ENCODE measurements around the gene LETMD1. TPM values are rescaled to one million over a fixed set of nuclear protein-coding genes. Genes with fewer than 3 reads are reported as not detected.
A peak's percentile ranks its signal among the peaks of the same experiment; 100 is the strongest.
"Not testable (repeated sequence)": the region's sequence is repeated elsewhere in the genome, so short reads cannot be mapped to it uniquely, and the experiment has no call there.

The LETMD1 gene
- total RNA-seq, 4 donors from 2014 or later, result 62.9 to 106 (median 86.7) TPM

DNA sequence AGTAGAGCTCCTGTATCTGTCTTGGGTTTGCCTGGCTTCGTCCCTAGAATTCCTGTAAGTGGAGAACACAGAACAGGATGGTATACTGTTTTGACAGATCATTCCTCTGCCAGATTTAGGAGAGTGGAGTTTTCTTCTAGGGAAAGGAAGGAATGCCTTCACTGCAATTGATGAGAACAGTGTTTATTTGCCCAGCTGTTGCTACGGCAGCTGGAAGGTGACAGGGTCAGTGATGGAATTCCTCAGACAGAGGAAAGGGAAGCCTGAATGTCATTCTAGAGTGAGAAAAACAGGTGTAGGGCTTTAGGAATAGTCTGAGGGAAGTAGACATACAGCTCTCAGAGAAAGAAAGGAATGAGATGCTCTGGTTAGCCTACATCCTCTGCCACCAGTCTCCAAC, 23.5 kb downstream of the LETMD1 start:
- intact Hi-C loops (cut with DNase I), result no loop called here
- Histone ChIP-seq H3K9me3 (no peaks in the 10 kb centered on the region), H3K36me3 (peaks cover 30 to 50% of the 10 kb centered on the region in 2 donors), H3K4me1 (no peaks in the 10 kb centered on the region), H3K27me3 (no peaks in the 10 kb centered on the region), H3K27ac (no peak overlapping the region), H3K4me3 (replicated peaks in 1 of 3) (no peak overlapping the region)
- TF ChIP-seq POLR2A (IDR thresholded peaks at IDR 0.05), result no peak
- TF ChIP-seq, protein P1, sequence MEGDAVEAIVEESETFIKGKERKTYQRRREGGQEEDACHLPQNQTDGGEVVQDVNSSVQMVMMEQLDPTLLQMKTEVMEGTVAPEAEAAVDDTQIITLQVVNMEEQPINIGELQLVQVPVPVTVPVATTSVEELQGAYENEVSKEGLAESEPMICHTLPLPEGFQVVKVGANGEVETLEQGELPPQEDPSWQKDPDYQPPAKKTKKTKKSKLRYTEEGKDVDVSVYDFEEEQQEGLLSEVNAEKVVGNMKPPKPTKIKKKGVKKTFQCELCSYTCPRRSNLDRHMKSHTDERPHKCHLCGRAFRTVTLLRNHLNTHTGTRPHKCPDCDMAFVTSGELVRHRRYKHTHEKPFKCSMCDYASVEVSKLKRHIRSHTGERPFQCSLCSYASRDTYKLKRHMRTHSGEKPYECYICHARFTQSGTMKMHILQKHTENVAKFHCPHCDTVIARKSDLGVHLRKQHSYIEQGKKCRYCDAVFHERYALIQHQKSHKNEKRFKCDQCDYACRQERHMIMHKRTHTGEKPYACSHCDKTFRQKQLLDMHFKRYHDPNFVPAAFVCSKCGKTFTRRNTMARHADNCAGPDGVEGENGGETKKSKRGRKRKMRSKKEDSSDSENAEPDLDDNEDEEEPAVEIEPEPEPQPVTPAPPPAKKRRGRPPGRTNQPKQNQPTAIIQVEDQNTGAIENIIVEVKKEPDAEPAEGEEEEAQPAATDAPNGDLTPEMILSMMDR (IDR thresholded peaks at IDR 0.05), result no peak
- DNase-seq, result no peak
- WGBS, 2 donors, result 85 to 90% methylated on average over 2 of the region's 2 CpGs

DNA sequence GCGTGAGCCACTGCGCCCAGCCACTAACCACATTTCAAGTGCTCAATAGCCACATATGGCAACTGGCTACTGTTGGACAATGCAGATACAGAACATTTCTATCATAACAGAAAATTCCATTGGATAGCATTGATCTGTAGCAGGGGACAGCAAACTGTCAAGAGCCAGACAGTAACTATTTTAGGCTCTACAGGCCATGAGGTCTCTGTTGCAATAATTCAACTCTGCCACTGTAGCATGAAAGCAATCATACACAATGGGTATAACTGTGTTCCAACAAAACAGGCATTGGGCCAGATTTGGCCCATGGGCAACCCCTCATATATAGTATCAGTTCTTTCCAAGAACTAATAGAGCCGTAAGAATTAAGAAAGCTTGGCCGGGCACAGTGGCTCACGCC, 27.3 kb downstream of the LETMD1 start:
- H3K36me3 ChIP-seq, result peaks cover 20 to 25% of the 10 kb centered on the region in 2 donors
- TF ChIP-seq POLR2A (IDR thresholded peaks at IDR 0.05), result no peak
- TF ChIP-seq, protein P1 (IDR thresholded peaks at IDR 0.05), result no peak
- DNase-seq, result no peak
- H3K27me3 ChIP-seq, result no peaks in the 10 kb centered on the region
- no peak overlapping the region for H3K27ac ChIP-seq
- H3K9me3 ChIP-seq, result no peaks in the 10 kb centered on the region
- WGBS, 2 donors, result 93 to 99% methylated on average over 5 of the region's 5 CpGs
- no peak overlapping the region for H3K4me3 ChIP-seq (replicated peaks in 1 of 3)
- H3K4me1 ChIP-seq, result peaks cover 6 to 8% of the 10 kb centered on the region in 2 donors
- intact Hi-C loops (cut with DNase I), result no loop called here

DNA sequence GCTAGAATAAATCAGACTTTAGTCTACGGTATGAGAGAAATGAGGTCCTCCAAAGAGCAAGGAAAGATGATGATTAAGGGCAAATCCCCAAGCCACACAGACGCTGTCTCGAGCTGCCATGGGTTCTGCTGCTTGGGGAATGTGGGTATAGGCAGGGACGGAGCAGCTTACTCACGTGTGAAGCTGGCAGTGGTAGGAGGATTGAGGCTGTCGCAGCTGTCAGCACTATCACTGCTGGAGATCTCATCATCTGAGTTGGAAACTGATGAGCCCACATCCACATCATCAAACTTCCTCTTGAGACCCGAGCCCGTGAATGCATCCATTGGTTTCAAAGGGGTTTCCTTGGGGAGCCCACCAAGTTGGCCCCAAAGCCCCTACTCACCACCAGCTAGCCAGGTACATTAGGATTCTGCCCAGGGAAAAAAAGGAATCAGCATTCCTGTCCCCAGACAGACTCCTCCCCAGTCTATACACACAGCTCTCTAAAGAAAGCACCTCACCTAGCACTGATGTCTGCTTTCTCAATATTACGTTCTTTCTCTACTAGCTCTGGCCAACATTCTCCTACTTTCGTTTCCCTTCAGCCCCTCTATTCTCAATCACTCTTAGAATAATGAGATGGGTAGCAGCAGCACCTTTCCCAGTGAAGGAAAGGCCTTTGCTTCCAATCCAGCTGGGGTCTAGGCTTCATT, 28.3 kb downstream of the LETMD1 start:
- no peak for TF ChIP-seq POLR2A (IDR thresholded peaks at IDR 0.05)
- TF ChIP-seq, protein P1 (IDR thresholded peaks at IDR 0.05), result no peak
- H3K9me3 ChIP-seq, result no peaks in the 10 kb centered on the region
- WGBS, 2 donors, result 85 to 92% methylated on average over 10 of the region's 10 CpGs
- intact Hi-C loops (cut with DNase I), result no loop called here
- DNase-seq, result no peak
- no peaks in the 10 kb centered on the region for H3K27me3 ChIP-seq
- H3K4me1 ChIP-seq, result peaks cover 8% of the 10 kb centered on the region in 2 donors
- H3K27ac ChIP-seq, result no peak overlapping the region
- H3K4me3 ChIP-seq (replicated peaks in 1 of 3), result no peak overlapping the region
- peaks cover 20 to 22% of the 10 kb centered on the region in 2 donors for H3K36me3 ChIP-seq

DNA sequence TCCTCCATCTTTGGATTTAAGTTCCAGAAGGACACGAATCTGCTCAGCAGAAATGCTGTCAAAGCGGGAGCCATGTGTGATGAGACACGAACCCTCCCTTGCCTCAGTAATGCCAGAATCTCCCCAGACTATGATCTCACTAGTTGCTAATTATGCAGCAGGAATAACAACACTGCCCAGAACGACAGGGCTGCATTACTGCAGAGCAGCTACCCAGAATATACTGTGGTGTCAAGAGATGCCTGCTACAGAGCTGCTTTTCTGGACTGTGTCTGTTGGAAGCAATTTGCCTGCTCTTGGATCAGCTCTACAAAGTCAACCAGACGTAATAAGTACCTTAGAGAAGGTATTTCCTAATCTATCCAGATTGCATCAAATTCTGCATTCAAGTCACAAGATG, 29.8 kb downstream of the LETMD1 start:
- Histone ChIP-seq H3K9me3 (no peaks in the 10 kb centered on the region), H3K4me1 (peaks cover 15 to 18% of the 10 kb centered on the region in 2 donors), H3K4me3 (replicated peaks in 1 of 3) (no peak overlapping the region), H3K27me3 (no peaks in the 10 kb centered on the region), H3K36me3 (peaks cover 9 to 10% of the 10 kb centered on the region in 2 donors), H3K27ac (peak overlapping the region in 2 of 3 donors; percentile 38 to 46)
- peak; percentile 66 to 67 for DNase-seq
- no peak for TF ChIP-seq POLR2A (IDR thresholded peaks at IDR 0.05)
- TF ChIP-seq, protein P1 (IDR thresholded peaks at IDR 0.05), result no peak
- 22 to 27% methylated on average over 5 of the region's 5 CpGs for WGBS, 2 donors
- intact Hi-C loops (cut with DNase I), result no loop called here

DNA sequence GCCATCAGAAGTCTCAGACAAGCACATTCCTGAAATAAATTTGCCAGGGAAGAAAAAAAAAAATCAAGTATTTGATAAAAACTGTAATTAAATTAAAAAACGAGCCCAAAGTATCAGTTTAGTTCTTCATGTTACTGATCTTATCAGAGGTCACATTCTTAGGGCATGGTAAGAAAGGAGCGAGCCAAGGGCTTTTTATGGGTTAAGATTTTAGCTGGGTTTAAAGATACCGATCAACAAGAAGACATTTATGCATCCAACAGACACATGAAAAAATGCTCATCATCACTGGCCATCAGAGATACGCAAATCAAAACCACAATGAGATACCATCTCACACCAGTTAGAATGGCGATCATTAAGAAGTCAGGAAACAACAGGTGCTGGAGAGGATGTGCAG, 30.2 kb downstream of the LETMD1 start:
- Histone ChIP-seq H3K4me1 (peaks cover 15 to 18% of the 10 kb centered on the region in 2 donors), H3K27ac (peak overlapping the region in 1 of 3 donors; percentile 38)
- intact Hi-C loops (cut with DNase I); H3K27me3 ChIP-seq; H3K9me3 ChIP-seq; DNase-seq; H3K36me3 ChIP-seq; H3K4me3 ChIP-seq (replicated peaks in 1 of 3): not testable (repeated sequence)
- 78 to 80% methylated on average over 5 of the region's 5 CpGs for WGBS, 2 donors

DNA sequence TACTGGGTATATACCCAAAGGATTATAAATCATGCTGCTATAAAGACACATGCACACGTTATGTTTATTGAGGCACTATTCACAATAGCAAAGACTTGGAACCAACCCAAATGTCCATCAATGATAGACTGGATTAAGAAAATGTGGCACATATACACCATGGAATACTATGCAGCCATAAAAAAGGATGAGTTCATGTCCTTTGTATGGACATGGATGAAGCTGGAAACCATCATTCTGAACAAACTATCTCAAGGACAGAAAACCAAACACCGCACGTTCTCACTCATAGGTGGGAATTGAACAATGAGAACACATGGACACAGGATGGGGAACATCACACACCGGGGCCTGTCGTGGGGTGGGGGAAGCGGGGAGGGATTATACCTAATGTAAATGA, 30.7 kb downstream of the LETMD1 start:
- H3K27me3 ChIP-seq; intact Hi-C loops (cut with DNase I); H3K27ac ChIP-seq; DNase-seq; H3K4me3 ChIP-seq (replicated peaks in 1 of 3); H3K36me3 ChIP-seq; H3K9me3 ChIP-seq: not testable (repeated sequence)
- 99% methylated on average over 6 of the region's 6 CpGs for WGBS, 2 donors
- H3K4me1 ChIP-seq, result peaks cover 15 to 18% of the 10 kb centered on the region in 2 donors

Measured in thyroid gland (tissue), 4 donors.